ENCODE measurements around the gene ZNF653. TPM values are rescaled to one million over a fixed set of nuclear protein-coding genes. Genes with fewer than 3 reads are reported as not detected.

Gene ZNF653
- total and polyA plus RNA-seq, 2 of the 8 experiments (the other 6 are each of a cell fraction or from before 2014, with no cell fraction given): 7.0 to 7.9 TPM

GRCh38 chr19:11480715-11481533 lies 24.7 kb downstream of the ZNF653 start, which contains the start of gene ELAVL3:
ELAVL3 (minus strand) TSS chr19:11481046; CDS start chr19:11480608, 438 bp downstream.
- Histone ChIP-seq H2BK15ac (ENCODE audit: low read length) (no peak within 1 kb of the TSS), H2BK120ac (replicated peaks; ENCODE audit: low read depth, low read length) (no peak within 1 kb of the TSS), H3K4ac (replicated peaks; ENCODE audit: insufficient read length, low read depth, low read length) (no peak within 1 kb of the TSS), H3K9me3 (ENCODE audit: insufficient read depth in 2 of 2, low read depth in 1 of 2, low read length in 1 of 2) (no peaks in the 10 kb centered on the region; a peak in 1 of 4 replicates), H2AFZ (ENCODE audit: low read length) (no peak within 1 kb of the TSS), H4K20me1 (replicated peaks in 1 of 2; ENCODE audit: control insufficient read depth in 1 of 2, insufficient read depth in 2 of 2, low read length in 2 of 2) (peaks cover 0 to 7% of the 10 kb centered on the region in 2 experiments), H4K8ac (ENCODE audit: extremely low read depth, insufficient read depth, low read length) (no peak within 1 kb of the TSS; the same call in 1 of the 2 replicates), H3K14ac (ENCODE audit: insufficient read length) (no peak within 1 kb of the TSS), H3K4me2 (ENCODE audit: insufficient read depth in 1 of 2, low read depth in 2 of 2, low read length in 2 of 2) (peak within 1 kb of the TSS; percentile 34 to 65), H2BK12ac (ENCODE audit: low read depth, low read length) (no peak within 1 kb of the TSS), H3K79me1 (ENCODE audit: low read depth, low read length) (no peaks in the 10 kb centered on the region), H3K36me3 (ENCODE audit: control insufficient read depth in 2 of 4, insufficient read depth in 4 of 4, low read length in 3 of 4) (no peaks in the 10 kb centered on the region; a peak in 1 of 8 replicates), H3K27me3 (replicated peaks in 1 of 4; ENCODE audit: control insufficient read depth in 3 of 4, extremely low read depth in 1 of 4, insufficient read depth in 3 of 4, low read length in 3 of 4) (peaks cover 20 to 26% (median 23%) of the 10 kb centered on the region in 4 experiments), H3K23ac (ENCODE audit: insufficient read length) (no peak within 1 kb of the TSS), H3K27ac (ENCODE audit: low read depth, low read length) (no peak within 1 kb of the TSS), H3K23me2 (ENCODE audit: low read depth, low read length) (peaks cover 7% of the 10 kb centered on the region; the same call in 1 of the 2 replicates), H2BK20ac (ENCODE audit: low read length) (no peak within 1 kb of the TSS), H4K91ac (replicated peaks; ENCODE audit: insufficient read length, low read length) (no peak within 1 kb of the TSS), H2BK5ac (ENCODE audit: low read depth, low read length) (no peak within 1 kb of the TSS), H2AK5ac (ENCODE audit: low read depth, low read length) (no peak within 1 kb of the TSS), H3K4me1 (replicated peaks in 1 of 4; ENCODE audit: control insufficient read depth in 3 of 4, insufficient read depth in 4 of 4, low read length in 3 of 4) (peaks cover 0 to 17% (median 5%) of the 10 kb centered on the region in 4 experiments; a peak in 5 of 7 replicates), H4K5ac (ENCODE audit: insufficient read length, low read depth, low read length) (no peak within 1 kb of the TSS), H3K4me3 (ENCODE audit: extremely low read depth in 1 of 4, insufficient read depth in 2 of 4, low read depth in 3 of 4, low read length in 4 of 4) (peak within 1 kb of the TSS; percentile 11 to 58 (median 20); a peak in 7 of 8 replicates), H3K9ac (replicated peaks in 1 of 4; ENCODE audit: extremely low read depth in 1 of 4, low read depth in 3 of 4, low read length in 3 of 4) (no peak within 1 kb of the TSS), H3K18ac (ENCODE audit: extremely low read depth, low read length) (no peak within 1 kb of the TSS), H3K79me2 (ENCODE audit: control insufficient read depth in 1 of 2, insufficient read depth in 2 of 2, low read length in 2 of 2) (no peaks in the 10 kb centered on the region), H3K56ac (replicated peaks; ENCODE audit: insufficient read length, low read depth, low read length) (no peak within 1 kb of the TSS)
- FAIRE-seq (no peak), DNase-seq (ENCODE audit: low read depth in 1 of 2, low spot score in 2 of 2) (peak in 1 of 2 experiments; percentile 76)
- WGBS, 2 experiments (ENCODE audit: extremely low coverage in 1 of 2, insufficient coverage in 1 of 2, insufficient read length in 1 of 2, insufficient replicate concordance in 2 of 2, low coverage in 1 of 2, low lambda C conversion rate in 2 of 2, missing lambda C conversion rate in 1 of 2): 21% methylated on average over 35 of the region's 77 CpGs; no CpG with 5 or more reads in 1 of the 2 experiments
- POLR2A ChIA-PET (ENCODE audit: partially characterized antibody): interaction anchor here (0.6 to 3.9 kb wide), 18 partner anchors 10 to 105 kb away, joined by 3 to 20 read pairs (median 4); no protein-coding TSS in a partner anchor
- CTCF ChIA-PET (ENCODE audit: partially characterized antibody): interaction anchor here (1.1 to 6.4 kb wide), 6 partner anchors 8 to 100 kb away, joined by 3 to 37 read pairs (median 4); no protein-coding TSS in a partner anchor
- TF ChIP-seq POLR2A (IDR thresholded peaks at IDR 0.05; ENCODE audit: control extremely low read depth in 1 of 2, low read depth in 2 of 2, low read length in 2 of 2): peak in 1 of 2 experiments; percentile 57; a peak in 1 of 3 replicates
- peak; percentile 58; the same call in 1 of the 2 replicates for TF ChIP-seq TAF1 (IDR thresholded peaks at IDR 0.05; ENCODE audit: low read depth, low read length)
- no peak for TF ChIP-seq TCF12 (IDR thresholded peaks at IDR 0.05; ENCODE audit: low read depth, low read length)
- peak; percentile 84; the same call in 1 of the 2 replicates for TF ChIP-seq TBP (IDR thresholded peaks at IDR 0.05; ENCODE audit: low read depth, low read length)
- TF ChIP-seq, protein P1, sequence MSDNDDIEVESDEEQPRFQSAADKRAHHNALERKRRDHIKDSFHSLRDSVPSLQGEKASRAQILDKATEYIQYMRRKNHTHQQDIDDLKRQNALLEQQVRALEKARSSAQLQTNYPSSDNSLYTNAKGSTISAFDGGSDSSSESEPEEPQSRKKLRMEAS (IDR thresholded peaks at IDR 0.05): peak; percentile 51; the same call in 1 of the 2 replicates
- TF ChIP-seq NANOG (IDR thresholded peaks at IDR 0.05; ENCODE audit: insufficient read depth, low read depth, low read length, poor library complexity, severe bottlenecking): no peak
